HepG2 (cell line): ENCODE results near the gene CDC37L1. TPM values are rescaled to one million over a fixed set of nuclear protein-coding genes. Genes with fewer than 3 reads are reported as not detected.

ENCODE experiments used
- ADNP ChIP-seq: sonication (generic); formaldehyde crosslinking; IDR thresholded peaks from 2 replicates; pipeline ENCODE4 v1.4.0; 2020; ENCODE audit warnings: missing genetic modification reagents
- CEBPB ChIP-seq: IDR thresholded peaks from 2 replicates; pipeline ENCODE4 v1.6.1; 2011; ENCODE audit warnings: low read depth, low read length, improper control_type of control experiment, borderline replicate concordance
- ZFP1 ChIP-seq: IDR thresholded peaks from 2 replicates; pipeline ENCODE4 v1.6.1; 2016
- ZFP90 ChIP-seq: sonication (generic); formaldehyde crosslinking; IDR thresholded peaks from 2 replicates; pipeline ENCODE4 v1.8.0; 2022; ENCODE audit warnings: missing genetic modification reagents, mild to moderate bottlenecking, inconsistent platforms, borderline replicate concordance
- ZNF3 ChIP-seq: IDR thresholded peaks from 2 replicates; pipeline ENCODE4 v1.7.0; 2017; ENCODE audit warnings: inconsistent platforms
- ZNF75D ChIP-seq: sonication (generic); formaldehyde crosslinking; IDR thresholded peaks from 2 replicates; pipeline ENCODE4 v1.8.1; 2023; ENCODE audit warnings: missing genetic modification reagents, mild to moderate bottlenecking, borderline replicate concordance
- ZSCAN29 ChIP-seq: sonication (generic); formaldehyde crosslinking; conservative IDR thresholded peaks from 2 replicates; pipeline ENCODE4 v1.4.0; 2020; ENCODE audit warnings: mild to moderate bottlenecking, missing genetic modification reagents
- polyA plus RNA-seq, 8 experiments: library from polyadenylated mRNA; depleted of rRNA in 3 of 8; stranded (reverse) in 7 of 8; unstranded in 1 of 8; fragments of >200 nt; fragmentation: Illumina TruSeq in 4 of 8; extraction: Trizol in 4 of 8; gene quantifications; 2 replicates each; pipeline versions ENCODE4 v1.2.1 to v1.2.3, GENCODE V29; 2011 to 2016; ENCODE audit warnings: low read depth in 4 of 8, missing spikeins in 1 of 8, mixed read lengths in 1 of 8; ENCODE audit not compliant: insufficient read depth in 1 of 8
- total RNA-seq, 5 experiments: library from RNA; depleted of rRNA; stranded (reverse); fragments of >200 nt; fragmentation: Illumina TruSeq; extraction: Trizol; gene quantifications; 2 replicates each; pipeline ENCODE4 v1.2.3, GENCODE V29; 2016; ENCODE audit warnings: low read depth in 1 of 5
- TF ChIP-seq, protein P1 (sequence below): sonication (generic); formaldehyde crosslinking; IDR thresholded peaks from 2 replicates; pipeline ENCODE4 v1.9.0; 2021; ENCODE audit warnings: mild to moderate bottlenecking, missing genetic modification reagents
- TF ChIP-seq, protein P2 (sequence below): sonication (generic); formaldehyde crosslinking; IDR thresholded peaks from 2 replicates; pipeline ENCODE4 v1.8.0; 2022; ENCODE audit warnings: mild to moderate bottlenecking, missing genetic modification reagents
- TF ChIP-seq, protein P3 (sequence below): sonication (generic); formaldehyde crosslinking; IDR thresholded peaks from 2 replicates; pipeline ENCODE4 v1.4.0; 2020; ENCODE audit warnings: mild to moderate bottlenecking, missing genetic modification reagents
- TF ChIP-seq, protein P4 (sequence below): IDR thresholded peaks from 2 replicates; pipeline ENCODE4 v1.6.1; 2012; ENCODE audit warnings: low read length, improper control_type of control experiment
- TF ChIP-seq, protein P5 (sequence below): IDR thresholded peaks from 2 replicates; pipeline ENCODE4 v1.6.1; 2016; ENCODE audit warnings: low read depth, borderline replicate concordance
- TF ChIP-seq, protein P6 (sequence below): sonication (generic); formaldehyde crosslinking; IDR thresholded peaks from 2 replicates; pipeline ENCODE4 v1.4.0; 2020; ENCODE audit warnings: missing genetic modification reagents; ENCODE audit errors: not compliant biosample characterization
- TF ChIP-seq, protein P7 (sequence below): sonication (generic); formaldehyde crosslinking; IDR thresholded peaks from 2 replicates; pipeline ENCODE4 v1.5.0; 2020; ENCODE audit warnings: missing genetic modification reagents

CDC37L1 gene
- total and polyA plus RNA-seq, 2 of the 13 experiments (the other 11 are each of a cell fraction or from before 2014, with no cell fraction given), result 5.5 to 17.0 TPM

DNA sequence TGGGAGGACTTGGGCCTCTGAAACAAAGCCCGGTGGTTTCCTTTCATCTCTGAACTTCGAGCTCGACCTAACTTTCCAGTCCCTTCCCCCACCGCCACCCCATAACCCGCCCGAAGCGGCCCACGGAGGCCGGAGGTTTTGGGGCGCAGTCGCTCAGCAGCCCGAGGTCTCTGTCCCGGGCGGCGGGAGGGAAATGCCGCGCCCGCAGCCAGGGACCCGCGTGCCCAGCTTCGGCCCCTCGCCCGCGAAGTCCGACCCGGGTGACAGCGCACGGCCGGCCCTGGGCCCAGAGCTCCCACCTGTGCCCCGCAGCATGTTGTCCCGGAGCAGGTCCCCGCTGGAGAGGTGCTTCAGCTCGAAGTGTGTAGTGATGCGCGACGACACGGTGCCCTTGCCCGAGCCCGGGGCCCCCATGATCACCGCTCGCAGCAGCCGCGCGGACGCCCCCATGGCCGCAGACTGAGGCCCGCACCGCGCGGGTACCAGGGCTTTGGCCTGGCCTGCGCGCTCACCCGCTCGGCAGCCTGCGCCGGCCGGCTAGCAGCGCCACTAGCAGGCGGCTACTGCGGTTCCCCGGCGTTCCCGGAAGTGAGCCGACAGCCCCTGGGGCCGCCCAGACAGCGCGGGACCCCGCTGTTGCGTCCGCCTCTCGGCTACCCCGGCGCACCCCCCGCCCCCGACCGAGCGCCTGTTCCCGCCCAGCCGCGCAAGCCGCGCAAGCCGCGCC lies 61.4 kb downstream of the CDC37L1 start, which contains the start of gene AK3 (continued):
- TF ChIP-seq, protein P1, sequence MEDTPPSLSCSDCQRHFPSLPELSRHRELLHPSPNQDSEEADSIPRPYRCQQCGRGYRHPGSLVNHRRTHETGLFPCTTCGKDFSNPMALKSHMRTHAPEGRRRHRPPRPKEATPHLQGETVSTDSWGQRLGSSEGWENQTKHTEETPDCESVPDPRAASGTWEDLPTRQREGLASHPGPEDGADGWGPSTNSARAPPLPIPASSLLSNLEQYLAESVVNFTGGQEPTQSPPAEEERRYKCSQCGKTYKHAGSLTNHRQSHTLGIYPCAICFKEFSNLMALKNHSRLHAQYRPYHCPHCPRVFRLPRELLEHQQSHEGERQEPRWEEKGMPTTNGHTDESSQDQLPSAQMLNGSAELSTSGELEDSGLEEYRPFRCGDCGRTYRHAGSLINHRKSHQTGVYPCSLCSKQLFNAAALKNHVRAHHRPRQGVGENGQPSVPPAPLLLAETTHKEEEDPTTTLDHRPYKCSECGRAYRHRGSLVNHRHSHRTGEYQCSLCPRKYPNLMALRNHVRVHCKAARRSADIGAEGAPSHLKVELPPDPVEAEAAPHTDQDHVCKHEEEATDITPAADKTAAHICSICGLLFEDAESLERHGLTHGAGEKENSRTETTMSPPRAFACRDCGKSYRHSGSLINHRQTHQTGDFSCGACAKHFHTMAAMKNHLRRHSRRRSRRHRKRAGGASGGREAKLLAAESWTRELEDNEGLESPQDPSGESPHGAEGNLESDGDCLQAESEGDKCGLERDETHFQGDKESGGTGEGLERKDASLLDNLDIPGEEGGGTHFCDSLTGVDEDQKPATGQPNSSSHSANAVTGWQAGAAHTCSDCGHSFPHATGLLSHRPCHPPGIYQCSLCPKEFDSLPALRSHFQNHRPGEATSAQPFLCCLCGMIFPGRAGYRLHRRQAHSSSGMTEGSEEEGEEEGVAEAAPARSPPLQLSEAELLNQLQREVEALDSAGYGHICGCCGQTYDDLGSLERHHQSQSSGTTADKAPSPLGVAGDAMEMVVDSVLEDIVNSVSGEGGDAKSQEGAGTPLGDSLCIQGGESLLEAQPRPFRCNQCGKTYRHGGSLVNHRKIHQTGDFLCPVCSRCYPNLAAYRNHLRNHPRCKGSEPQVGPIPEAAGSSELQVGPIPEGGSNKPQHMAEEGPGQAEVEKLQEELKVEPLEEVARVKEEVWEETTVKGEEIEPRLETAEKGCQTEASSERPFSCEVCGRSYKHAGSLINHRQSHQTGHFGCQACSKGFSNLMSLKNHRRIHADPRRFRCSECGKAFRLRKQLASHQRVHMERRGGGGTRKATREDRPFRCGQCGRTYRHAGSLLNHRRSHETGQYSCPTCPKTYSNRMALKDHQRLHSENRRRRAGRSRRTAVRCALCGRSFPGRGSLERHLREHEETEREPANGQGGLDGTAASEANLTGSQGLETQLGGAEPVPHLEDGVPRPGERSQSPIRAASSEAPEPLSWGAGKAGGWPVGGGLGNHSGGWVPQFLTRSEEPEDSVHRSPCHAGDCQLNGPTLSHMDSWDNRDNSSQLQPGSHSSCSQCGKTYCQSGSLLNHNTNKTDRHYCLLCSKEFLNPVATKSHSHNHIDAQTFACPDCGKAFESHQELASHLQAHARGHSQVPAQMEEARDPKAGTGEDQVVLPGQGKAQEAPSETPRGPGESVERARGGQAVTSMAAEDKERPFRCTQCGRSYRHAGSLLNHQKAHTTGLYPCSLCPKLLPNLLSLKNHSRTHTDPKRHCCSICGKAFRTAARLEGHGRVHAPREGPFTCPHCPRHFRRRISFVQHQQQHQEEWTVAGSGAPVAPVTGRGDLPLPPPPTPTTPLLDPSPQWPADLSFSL (CRISPR knock-in tag), result no peak
- TF ChIP-seq ADNP (CRISPR knock-in tag), result no peak
- TF ChIP-seq ZSCAN29, result no peak
- TF ChIP-seq ZFP90, result peak; percentile 72; the same call in 1 of the 2 replicates
- TF ChIP-seq ZNF3, result peak; percentile 25; the same call in 1 of the 2 replicates
- TF ChIP-seq CEBPB, result no peak
- TF ChIP-seq ZNF75D (CRISPR knock-in tag), result no peak
- TF ChIP-seq, protein P2, sequence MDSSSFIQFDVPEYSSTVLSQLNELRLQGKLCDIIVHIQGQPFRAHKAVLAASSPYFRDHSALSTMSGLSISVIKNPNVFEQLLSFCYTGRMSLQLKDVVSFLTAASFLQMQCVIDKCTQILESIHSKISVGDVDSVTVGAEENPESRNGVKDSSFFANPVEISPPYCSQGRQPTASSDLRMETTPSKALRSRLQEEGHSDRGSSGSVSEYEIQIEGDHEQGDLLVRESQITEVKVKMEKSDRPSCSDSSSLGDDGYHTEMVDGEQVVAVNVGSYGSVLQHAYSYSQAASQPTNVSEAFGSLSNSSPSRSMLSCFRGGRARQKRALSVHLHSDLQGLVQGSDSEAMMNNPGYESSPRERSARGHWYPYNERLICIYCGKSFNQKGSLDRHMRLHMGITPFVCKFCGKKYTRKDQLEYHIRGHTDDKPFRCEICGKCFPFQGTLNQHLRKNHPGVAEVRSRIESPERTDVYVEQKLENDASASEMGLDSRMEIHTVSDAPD (CRISPR knock-in tag), result no peak
- TF ChIP-seq, protein P3, sequence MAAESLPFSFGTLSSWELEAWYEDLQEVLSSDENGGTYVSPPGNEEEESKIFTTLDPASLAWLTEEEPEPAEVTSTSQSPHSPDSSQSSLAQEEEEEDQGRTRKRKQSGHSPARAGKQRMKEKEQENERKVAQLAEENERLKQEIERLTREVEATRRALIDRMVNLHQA, result no peak
- TF ChIP-seq, protein P4, sequence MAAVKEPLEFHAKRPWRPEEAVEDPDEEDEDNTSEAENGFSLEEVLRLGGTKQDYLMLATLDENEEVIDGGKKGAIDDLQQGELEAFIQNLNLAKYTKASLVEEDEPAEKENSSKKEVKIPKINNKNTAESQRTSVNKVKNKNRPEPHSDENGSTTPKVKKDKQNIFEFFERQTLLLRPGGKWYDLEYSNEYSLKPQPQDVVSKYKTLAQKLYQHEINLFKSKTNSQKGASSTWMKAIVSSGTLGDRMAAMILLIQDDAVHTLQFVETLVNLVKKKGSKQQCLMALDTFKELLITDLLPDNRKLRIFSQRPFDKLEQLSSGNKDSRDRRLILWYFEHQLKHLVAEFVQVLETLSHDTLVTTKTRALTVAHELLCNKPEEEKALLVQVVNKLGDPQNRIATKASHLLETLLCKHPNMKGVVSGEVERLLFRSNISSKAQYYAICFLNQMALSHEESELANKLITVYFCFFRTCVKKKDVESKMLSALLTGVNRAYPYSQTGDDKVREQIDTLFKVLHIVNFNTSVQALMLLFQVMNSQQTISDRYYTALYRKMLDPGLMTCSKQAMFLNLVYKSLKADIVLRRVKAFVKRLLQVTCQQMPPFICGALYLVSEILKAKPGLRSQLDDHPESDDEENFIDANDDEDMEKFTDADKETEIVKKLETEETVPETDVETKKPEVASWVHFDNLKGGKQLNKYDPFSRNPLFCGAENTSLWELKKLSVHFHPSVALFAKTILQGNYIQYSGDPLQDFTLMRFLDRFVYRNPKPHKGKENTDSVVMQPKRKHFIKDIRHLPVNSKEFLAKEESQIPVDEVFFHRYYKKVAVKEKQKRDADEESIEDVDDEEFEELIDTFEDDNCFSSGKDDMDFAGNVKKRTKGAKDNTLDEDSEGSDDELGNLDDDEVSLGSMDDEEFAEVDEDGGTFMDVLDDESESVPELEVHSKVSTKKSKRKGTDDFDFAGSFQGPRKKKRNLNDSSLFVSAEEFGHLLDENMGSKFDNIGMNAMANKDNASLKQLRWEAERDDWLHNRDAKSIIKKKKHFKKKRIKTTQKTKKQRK, result no peak
- TF ChIP-seq ZFP1, result no peak
- TF ChIP-seq, protein P5, sequence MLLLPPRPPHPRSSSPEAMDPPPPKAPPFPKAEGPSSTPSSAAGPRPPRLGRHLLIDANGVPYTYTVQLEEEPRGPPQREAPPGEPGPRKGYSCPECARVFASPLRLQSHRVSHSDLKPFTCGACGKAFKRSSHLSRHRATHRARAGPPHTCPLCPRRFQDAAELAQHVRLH (CRISPR knock-in tag), result peak; percentile 65; the same call in 1 of the 2 replicates
- TF ChIP-seq, protein P6, sequence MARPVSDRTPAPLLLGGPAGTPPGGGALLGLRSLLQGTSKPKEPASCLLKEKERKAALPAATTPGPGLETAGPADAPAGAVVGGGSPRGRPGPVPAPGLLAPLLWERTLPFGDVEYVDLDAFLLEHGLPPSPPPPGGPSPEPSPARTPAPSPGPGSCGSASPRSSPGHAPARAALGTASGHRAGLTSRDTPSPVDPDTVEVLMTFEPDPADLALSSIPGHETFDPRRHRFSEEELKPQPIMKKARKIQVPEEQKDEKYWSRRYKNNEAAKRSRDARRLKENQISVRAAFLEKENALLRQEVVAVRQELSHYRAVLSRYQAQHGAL (CRISPR knock-in tag), result peak; percentile 41
- TF ChIP-seq, protein P7, sequence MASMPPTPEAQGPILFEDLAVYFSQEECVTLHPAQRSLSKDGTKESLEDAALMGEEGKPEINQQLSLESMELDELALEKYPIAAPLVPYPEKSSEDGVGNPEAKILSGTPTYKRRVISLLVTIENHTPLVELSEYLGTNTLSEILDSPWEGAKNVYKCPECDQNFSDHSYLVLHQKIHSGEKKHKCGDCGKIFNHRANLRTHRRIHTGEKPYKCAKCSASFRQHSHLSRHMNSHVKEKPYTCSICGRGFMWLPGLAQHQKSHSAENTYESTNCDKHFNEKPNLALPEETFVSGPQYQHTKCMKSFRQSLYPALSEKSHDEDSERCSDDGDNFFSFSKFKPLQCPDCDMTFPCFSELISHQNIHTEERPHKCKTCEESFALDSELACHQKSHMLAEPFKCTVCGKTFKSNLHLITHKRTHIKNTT (CRISPR knock-in tag), result no peak
